AG09309 (cell line): ENCODE measurements around the gene RASGRF1.

Source experiments
- DNase-seq: peaks from one replicate; pipeline ENCODE4 v3.0.0-alpha.2; 2010; ENCODE audit warnings: low read depth
- H3K4me3 ChIP-seq: 2 replicates; pipeline ENCODE4 v1.5.1; 2011; ENCODE audit warnings: mild to moderate bottlenecking, low read depth, low read length, moderate library complexity; ENCODE audit not compliant: control insufficient read depth
- TF ChIP-seq, protein P1 (sequence below): IDR thresholded peaks from 2 replicates; pipeline ENCODE4 v1.5.1; 2011; ENCODE audit warnings: mild to moderate bottlenecking, low read depth, low read length, inconsistent platforms; ENCODE audit not compliant: insufficient read depth, control insufficient read depth; ENCODE audit errors: missing control alignments

RASGRF1 gene

DNA sequence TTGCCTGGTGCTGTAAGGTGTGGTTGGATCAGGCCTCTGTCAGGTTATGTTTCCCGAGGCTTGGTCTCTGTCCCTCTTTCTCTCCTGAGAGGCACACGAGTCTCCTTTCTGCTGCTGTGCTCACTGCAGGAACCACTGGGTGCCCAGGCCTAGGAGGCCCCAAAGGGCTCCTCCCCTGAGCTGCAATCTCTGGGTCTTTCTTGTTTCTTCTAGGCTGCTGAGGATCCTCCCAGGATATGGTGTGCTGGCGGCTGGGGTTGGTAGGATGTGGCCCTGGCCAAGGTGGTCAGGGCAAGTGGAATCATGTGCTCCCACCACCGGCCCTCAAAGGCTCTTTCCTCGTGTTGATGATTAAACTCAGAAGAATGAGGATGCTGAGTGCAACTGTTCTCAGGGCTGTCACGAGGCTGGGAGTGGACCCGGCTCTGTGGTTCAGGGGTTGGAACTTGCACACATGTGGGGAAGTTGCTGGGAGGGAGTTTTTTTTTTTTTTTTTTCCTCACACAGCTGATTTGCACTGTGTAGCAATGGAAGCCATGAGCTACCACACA is 102.1 kb downstream of the RASGRF1 start:
- no peak overlapping the region for H3K4me3 ChIP-seq
- TF ChIP-seq, protein P1, sequence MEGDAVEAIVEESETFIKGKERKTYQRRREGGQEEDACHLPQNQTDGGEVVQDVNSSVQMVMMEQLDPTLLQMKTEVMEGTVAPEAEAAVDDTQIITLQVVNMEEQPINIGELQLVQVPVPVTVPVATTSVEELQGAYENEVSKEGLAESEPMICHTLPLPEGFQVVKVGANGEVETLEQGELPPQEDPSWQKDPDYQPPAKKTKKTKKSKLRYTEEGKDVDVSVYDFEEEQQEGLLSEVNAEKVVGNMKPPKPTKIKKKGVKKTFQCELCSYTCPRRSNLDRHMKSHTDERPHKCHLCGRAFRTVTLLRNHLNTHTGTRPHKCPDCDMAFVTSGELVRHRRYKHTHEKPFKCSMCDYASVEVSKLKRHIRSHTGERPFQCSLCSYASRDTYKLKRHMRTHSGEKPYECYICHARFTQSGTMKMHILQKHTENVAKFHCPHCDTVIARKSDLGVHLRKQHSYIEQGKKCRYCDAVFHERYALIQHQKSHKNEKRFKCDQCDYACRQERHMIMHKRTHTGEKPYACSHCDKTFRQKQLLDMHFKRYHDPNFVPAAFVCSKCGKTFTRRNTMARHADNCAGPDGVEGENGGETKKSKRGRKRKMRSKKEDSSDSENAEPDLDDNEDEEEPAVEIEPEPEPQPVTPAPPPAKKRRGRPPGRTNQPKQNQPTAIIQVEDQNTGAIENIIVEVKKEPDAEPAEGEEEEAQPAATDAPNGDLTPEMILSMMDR, result no peak
- peak; percentile 92 for DNase-seq

DNA sequence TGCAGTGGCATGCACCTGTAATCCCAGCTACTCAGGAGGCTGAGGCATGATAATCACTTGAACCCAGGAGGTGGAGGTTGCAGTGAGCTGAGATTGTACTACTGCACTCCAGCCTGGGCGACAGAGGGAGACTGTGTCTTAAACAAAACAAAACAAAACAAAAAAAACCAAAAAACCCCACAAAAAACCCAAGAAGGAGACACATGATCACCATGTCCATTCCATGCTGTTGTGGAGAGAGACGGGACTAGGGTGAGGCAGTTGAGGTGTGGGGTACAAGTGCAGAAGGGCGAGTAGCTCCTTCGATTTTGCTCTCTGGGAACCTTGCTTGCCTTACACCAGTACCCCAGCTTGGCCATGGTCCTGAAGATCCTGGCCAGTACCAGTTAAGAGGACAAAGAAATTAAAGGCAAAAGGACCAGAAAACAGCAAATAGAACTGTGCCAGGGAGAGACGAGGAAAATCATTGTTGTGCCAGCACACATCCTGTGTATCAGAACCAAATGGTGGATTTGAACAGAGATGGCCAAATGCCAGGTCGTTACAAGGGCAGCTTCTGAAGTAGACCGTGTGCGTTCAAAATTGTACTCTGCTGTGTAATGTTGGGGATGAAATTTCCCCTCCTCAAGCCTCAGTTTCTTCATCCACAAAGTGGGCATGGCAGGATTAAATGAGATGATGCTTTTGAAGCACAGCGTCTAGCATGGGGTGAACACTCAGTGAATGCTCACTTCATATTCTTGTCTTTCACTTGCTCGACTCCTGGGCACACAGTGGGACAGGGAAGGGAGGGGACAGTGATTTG is 102.8 kb downstream of the RASGRF1 start:
- no peak overlapping the region for H3K4me3 ChIP-seq
- TF ChIP-seq, protein P1, result no peak

DNA sequence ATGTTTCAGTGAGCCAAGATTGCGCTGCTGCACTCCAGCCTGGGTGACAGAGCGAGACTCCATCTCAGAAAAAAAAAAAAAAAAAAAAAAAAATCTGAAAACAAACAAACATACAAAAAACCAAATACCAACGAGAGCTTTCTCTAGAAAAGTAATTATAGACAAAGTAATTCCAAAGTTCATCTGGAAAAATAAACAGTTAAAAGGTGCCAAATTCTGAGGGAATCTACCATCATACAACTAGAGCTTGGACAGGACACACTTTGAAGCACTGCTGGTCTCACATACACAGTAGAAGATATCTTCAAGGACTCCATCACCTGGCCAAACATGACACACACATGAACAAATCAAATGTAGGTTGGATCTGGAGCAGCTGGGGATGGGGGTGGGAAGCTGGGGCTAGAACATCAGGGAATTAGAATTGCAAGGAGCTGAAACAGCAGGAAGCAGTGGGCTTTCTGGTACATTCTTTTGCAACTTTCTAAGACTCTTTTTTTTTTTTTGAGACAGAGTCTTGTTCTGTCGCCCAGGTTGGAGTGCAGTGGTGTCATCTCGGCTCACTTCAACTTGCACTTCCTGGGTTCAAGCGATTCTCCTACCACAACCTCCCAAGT is 104.6 kb downstream of the RASGRF1 start:
- DNase-seq, result no peak
- TF ChIP-seq, protein P1, result no peak

More for the DNA sequence above, 102.8 kb downstream of the RASGRF1 start:
- no peak for DNase-seq

DNA sequence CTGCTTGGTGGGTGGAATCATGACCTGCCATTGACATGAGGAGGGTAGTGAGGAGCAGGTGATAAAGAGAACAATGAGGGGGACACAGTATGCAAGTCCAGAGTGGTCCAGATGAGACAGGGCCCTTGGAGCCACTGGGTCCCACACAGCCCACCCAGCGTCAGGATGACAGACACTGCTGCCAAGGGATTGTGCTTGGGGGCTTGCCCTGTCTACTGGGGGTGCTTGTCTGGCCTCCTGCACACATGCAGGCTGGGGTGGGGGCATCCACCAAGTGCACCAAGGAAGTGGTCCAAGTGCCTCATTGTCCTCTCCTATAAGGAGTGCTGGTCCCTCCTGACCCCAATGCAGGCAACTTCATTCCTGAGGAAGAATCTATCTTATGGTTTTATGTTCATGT is 106.5 kb downstream of the RASGRF1 start:
- TF ChIP-seq, protein P1, result no peak
- no peak overlapping the region for H3K4me3 ChIP-seq
- DNase-seq, result no peak

More for the DNA sequence above, 104.6 kb downstream of the RASGRF1 start:
- no peak overlapping the region for H3K4me3 ChIP-seq

DNA sequence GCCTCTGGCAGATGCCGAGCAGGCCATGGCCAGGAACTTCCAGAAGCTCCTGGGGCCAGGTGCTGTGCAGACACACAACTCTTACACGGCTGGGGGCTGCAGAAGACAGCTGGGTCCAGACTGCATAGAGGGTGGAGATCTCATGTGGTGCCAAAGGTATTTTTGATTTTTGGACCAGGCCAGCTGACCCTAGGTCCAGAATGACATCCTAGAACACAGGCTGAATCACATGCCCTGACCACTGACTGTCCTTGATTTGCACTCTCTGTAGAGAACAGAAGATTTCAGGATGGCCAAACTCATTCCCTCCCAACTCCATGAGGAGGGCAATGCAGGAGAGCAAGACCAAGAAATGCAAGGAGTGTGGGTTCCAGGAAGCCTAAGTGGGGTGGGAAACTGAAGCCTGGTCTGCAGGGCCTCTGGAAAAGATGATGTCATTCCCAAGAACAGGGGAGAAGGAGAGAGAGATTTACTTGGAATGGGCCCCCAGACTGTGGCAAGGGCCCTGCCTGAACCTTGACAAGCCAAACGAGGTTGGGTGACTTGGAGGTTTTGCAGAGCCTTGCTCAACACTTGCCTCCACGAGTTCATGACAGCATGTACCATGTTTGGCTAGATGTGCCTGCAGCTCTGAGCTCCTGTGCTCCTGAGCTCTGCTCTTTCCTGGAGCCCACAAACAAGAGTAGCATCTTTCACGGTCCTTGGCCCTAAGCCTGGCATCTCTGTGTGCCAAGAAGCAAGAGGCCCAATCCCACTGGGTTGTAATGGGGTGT is 107.2 kb downstream of the RASGRF1 start:
- H3K4me3 ChIP-seq, result no peak overlapping the region
- TF ChIP-seq, protein P1, result no peak
- no peak for DNase-seq

DNA sequence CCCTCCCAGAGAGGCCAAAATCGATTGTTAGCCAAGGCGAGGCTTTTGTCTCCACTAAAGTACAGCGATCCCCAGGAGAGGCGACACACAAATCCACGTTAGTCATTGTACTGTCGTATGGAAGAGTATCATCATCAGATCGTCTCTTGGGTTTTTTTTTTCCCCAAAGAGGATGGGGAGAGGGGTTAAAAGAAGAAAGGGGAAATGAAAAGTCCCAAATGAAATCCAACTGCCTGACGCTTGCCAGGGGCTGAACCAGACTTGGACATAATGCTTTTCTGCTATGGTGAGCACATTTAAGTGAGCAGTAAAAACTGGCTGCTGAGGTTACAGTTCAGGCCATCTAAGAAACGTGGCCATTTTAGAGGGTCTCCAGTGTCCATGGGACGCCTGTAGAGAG is 107.8 kb downstream of the RASGRF1 start:
- TF ChIP-seq, protein P1, result no peak
- no peak overlapping the region for H3K4me3 ChIP-seq
- DNase-seq, result no peak
